ENCODE data around the gene S100A5.
A peak's percentile ranks its signal among the peaks of the same experiment; 100 is the strongest.
"Not testable (repeated sequence)": the region's sequence is repeated elsewhere in the genome, so short reads cannot be mapped to it uniquely, and the experiment has no call there.

The S100A5 gene, protein sequence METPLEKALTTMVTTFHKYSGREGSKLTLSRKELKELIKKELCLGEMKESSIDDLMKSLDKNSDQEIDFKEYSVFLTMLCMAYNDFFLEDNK

DNA sequence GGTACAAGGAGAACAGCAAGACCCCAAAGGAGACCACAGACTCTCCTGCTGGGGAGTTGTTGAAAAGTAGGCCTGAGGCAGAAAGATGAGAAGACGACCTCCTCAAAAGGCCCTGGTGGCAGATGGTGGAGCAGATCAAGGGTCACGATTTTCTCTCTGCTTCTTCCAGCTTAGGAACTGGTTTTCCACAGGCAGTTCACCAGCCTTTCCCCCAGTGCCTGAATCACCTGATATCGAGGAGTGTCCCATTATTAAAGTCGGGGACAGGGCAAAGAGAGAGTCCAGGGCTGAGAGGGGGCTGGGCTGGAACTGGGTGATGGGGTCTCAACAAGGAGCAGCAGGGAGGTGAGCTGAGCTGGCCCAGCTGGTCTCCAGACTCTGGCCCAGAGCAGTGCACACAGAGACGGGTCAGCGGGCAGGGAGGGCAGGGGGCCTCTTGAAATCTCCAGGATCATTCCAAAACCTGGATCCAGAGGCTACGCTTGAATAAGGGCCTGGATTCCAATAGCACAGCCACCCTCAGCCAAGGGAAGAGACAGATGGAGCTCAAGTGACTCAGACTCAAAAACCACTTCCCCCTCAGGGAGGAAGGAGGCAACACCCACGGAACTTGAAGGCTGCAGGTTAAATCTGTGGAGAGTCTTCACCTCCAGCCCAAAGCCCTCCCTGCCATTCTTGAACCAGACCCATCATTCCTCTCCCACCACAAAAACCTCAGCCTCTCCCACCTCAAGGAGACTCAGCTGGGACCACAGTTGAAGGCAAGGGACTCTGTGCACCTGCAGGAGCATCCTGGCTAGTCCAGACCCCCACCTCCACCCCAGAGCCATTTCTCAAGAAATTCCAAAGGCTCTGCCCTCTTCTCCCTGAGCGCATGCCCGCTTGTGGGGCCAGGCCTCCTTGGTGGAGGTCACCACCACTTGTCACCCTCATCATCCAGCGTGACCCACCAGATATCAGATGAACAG lies at the start of gene S100A5:
Gene S100A5 (minus strand): TSS at position 541 of the 968 bp plus-strand sequence. CDS start 743 bp downstream, outside the sequence.
- peaks cover 62 to 69% of the 10 kb centered on the region in 2 donors for H3K4me1 ChIP-seq (ENCODE audit: control insufficient read depth in 1 of 2, insufficient read depth in 2 of 2, low read length in 2 of 2)
- H3K9ac ChIP-seq (ENCODE audit: low read depth in 1 of 2, low read length in 2 of 2), result no peak within 1 kb of the TSS
- H3K9me3 ChIP-seq (ENCODE audit: control insufficient read depth in 1 of 2, low read length in 2 of 2), result no peaks in the 10 kb centered on the region
- H3K27ac ChIP-seq (ENCODE audit: low read depth, low read length), result no peak within 1 kb of the TSS
- H3K4me3 ChIP-seq (ENCODE audit: low read depth in 1 of 2, low read length in 2 of 2), result peak within 1 kb of the TSS in 1 of 2 donors; percentile 24
- H3K36me3 ChIP-seq (ENCODE audit: control insufficient read depth in 1 of 2, insufficient read depth in 2 of 2, low read length in 2 of 2), result no peaks in the 10 kb centered on the region
- no peaks in the 10 kb centered on the region for H3K27me3 ChIP-seq (ENCODE audit: control insufficient read depth in 1 of 2, insufficient read depth in 2 of 2, low read length in 2 of 2)

DNA sequence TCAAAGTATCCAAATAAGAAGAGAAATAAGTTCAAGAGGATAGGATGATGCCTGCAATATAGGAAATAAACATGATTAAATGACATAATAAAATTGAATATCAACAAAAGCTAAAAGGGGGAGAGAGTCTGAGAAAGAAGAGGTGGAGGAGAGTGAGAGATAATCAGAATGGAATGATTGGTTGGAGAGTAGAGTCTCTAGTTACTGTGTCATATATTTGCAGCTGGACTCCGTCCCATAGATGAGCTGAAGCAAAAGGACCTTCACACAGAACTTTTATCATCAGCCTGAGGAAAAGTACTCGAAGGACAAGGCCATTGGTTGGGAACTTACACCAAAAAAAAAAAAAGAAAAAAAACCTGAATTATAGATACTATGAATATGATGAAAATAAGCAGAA lies 47.7 kb upstream of the S100A5 start:
- H3K4me1 ChIP-seq (ENCODE audit: control insufficient read depth in 1 of 2, insufficient read depth in 2 of 2, low read length in 2 of 2), result no peaks in the 10 kb centered on the region
- H3K27ac ChIP-seq (ENCODE audit: low read depth, low read length), result no peak overlapping the region
- no peaks in the 10 kb centered on the region for H3K27me3 ChIP-seq (ENCODE audit: control insufficient read depth in 1 of 2, insufficient read depth in 2 of 2, low read length in 2 of 2)
- H3K9ac ChIP-seq (ENCODE audit: low read depth in 1 of 2, low read length in 2 of 2), result no peak overlapping the region
- H3K36me3 ChIP-seq (ENCODE audit: control insufficient read depth in 1 of 2, insufficient read depth in 2 of 2, low read length in 2 of 2), result no peaks in the 10 kb centered on the region
- no peaks in the 10 kb centered on the region for H3K9me3 ChIP-seq (ENCODE audit: control insufficient read depth in 1 of 2, low read length in 2 of 2)
- H3K4me3 ChIP-seq (ENCODE audit: low read depth in 1 of 2, low read length in 2 of 2), result no peak overlapping the region

DNA sequence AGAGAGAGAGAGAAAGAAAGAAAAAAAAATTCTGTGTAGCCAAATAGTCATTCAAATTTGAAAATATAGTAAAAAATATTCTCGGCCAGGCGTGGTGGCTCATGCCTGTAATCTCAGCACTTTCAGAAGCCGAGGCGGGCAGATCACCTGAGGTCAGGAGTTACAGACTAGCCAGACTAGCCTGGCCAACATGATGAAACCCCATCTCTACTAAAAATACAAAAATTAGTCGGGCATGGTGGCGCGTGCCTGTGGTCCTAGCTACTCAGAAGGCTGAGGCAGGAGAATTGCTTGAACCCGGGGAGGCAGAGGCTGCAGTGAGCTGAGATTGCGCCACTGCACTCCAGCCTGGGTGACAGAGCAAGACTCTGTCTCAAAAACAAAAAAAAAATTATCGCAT lies 47.3 kb upstream of the S100A5 start:
- not testable (repeated sequence) for H3K9ac ChIP-seq (ENCODE audit: low read depth in 1 of 2, low read length in 2 of 2); H3K36me3 ChIP-seq (ENCODE audit: control insufficient read depth in 1 of 2, insufficient read depth in 2 of 2, low read length in 2 of 2); H3K27me3 ChIP-seq (ENCODE audit: control insufficient read depth in 1 of 2, insufficient read depth in 2 of 2, low read length in 2 of 2); H3K4me1 ChIP-seq (ENCODE audit: control insufficient read depth in 1 of 2, insufficient read depth in 2 of 2, low read length in 2 of 2); H3K4me3 ChIP-seq (ENCODE audit: low read depth in 1 of 2, low read length in 2 of 2); H3K9me3 ChIP-seq (ENCODE audit: control insufficient read depth in 1 of 2, low read length in 2 of 2); H3K27ac ChIP-seq (ENCODE audit: low read depth, low read length)

DNA sequence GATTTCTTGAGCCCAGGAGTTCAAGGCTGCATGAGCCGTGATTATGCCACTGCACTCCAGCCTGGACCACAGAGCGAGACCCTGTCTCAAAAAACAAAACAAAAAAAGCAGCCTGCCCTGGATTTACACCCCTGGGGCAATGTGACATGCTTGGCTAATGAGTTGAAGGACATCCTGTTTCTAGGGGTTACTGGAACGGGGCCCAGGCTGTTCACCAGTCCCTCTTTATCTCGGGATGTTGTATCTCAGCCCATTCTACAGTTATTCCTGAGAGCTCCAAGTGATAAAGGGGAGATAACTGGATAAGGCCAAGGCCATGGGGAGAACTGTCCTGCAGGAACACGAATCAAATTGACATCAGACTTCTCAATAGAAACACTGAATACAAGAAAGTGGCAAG lies 46.6 kb upstream of the S100A5 start:
- H3K27ac ChIP-seq (ENCODE audit: low read depth, low read length), result no peak overlapping the region
- no peaks in the 10 kb centered on the region for H3K4me1 ChIP-seq (ENCODE audit: control insufficient read depth in 1 of 2, insufficient read depth in 2 of 2, low read length in 2 of 2)
- no peaks in the 10 kb centered on the region for H3K36me3 ChIP-seq (ENCODE audit: control insufficient read depth in 1 of 2, insufficient read depth in 2 of 2, low read length in 2 of 2)
- H3K9me3 ChIP-seq (ENCODE audit: control insufficient read depth in 1 of 2, low read length in 2 of 2), result no peaks in the 10 kb centered on the region
- H3K27me3 ChIP-seq (ENCODE audit: control insufficient read depth in 1 of 2, insufficient read depth in 2 of 2, low read length in 2 of 2), result no peaks in the 10 kb centered on the region
- H3K9ac ChIP-seq (ENCODE audit: low read depth in 1 of 2, low read length in 2 of 2), result no peak overlapping the region
- no peak overlapping the region for H3K4me3 ChIP-seq (ENCODE audit: low read depth in 1 of 2, low read length in 2 of 2)

DNA sequence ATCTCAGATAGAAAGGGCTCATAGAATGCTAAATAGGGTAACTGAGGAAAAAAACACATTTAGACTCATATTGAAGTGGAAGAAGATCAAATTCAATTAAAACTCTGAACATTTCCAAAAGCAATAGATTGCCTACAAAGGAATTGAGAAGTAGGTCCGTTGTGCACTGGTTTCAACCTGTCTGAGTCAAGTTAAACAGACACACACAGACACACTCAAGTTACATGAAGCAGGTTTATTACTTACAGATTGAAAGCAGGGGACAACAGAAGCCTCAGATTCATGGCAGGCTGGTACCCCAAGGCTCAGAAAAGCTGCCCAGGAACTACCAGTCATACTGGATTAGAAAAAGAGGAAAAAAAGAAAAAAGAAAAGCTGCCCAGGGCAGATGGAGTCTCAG lies 45.6 kb upstream of the S100A5 start:
- no peak overlapping the region for H3K9ac ChIP-seq (ENCODE audit: low read depth in 1 of 2, low read length in 2 of 2)
- no peak overlapping the region for H3K27ac ChIP-seq (ENCODE audit: low read depth, low read length)
- H3K4me3 ChIP-seq (ENCODE audit: low read depth in 1 of 2, low read length in 2 of 2), result no peak overlapping the region
- no peaks in the 10 kb centered on the region for H3K36me3 ChIP-seq (ENCODE audit: control insufficient read depth in 1 of 2, insufficient read depth in 2 of 2, low read length in 2 of 2)
- H3K4me1 ChIP-seq (ENCODE audit: control insufficient read depth in 1 of 2, insufficient read depth in 2 of 2, low read length in 2 of 2), result no peaks in the 10 kb centered on the region
- H3K27me3 ChIP-seq (ENCODE audit: control insufficient read depth in 1 of 2, insufficient read depth in 2 of 2, low read length in 2 of 2), result no peaks in the 10 kb centered on the region
- no peaks in the 10 kb centered on the region for H3K9me3 ChIP-seq (ENCODE audit: control insufficient read depth in 1 of 2, low read length in 2 of 2)

DNA sequence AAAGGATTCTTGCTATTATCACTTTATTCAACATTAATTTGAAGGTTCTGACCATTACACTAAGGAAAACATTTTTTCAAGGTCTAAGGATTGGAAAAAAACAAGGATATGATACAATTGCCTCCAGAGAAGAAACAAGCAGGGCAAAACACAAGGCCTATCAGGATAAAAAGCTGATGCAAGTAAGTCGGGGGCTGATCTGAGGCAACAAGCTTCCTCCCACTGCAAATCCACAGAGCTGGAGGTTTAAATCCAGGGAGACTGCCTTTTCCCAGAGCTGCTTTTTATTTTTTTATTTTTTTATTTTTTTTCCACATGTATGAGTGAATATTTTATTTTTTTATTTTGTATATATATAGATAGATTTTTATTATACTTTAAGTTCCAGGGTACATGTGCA lies 44.3 kb upstream of the S100A5 start:
- Histone ChIP-seq H3K4me1 (ENCODE audit: control insufficient read depth in 1 of 2, insufficient read depth in 2 of 2, low read length in 2 of 2) (no peaks in the 10 kb centered on the region), H3K9me3 (ENCODE audit: control insufficient read depth in 1 of 2, low read length in 2 of 2) (no peaks in the 10 kb centered on the region), H3K27ac (ENCODE audit: low read depth, low read length) (no peak overlapping the region), H3K36me3 (ENCODE audit: control insufficient read depth in 1 of 2, insufficient read depth in 2 of 2, low read length in 2 of 2) (no peaks in the 10 kb centered on the region), H3K4me3 (ENCODE audit: low read depth in 1 of 2, low read length in 2 of 2) (no peak overlapping the region), H3K27me3 (ENCODE audit: control insufficient read depth in 1 of 2, insufficient read depth in 2 of 2, low read length in 2 of 2) (no peaks in the 10 kb centered on the region), H3K9ac (ENCODE audit: low read depth in 1 of 2, low read length in 2 of 2) (no peak overlapping the region)

DNA sequence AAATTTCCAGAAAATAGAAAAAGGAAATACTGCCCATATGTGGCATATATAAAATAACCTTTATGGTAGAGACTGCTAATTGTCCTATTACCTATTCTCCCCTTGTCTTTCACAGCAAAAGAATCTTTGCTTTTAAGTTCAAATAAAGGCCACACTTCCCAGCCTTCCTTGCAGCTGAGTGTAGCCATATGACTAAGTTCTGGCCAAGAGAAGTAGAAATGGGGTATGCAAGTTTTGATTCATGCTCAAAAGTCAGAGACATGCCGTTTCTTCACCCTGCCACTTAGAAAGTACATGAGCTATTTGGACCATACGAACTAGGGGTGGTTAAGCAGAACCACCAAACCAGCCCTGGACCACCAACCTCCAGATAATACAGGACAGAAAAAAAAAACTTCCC lies 43.2 kb upstream of the S100A5 start:
- Histone ChIP-seq H3K27ac (ENCODE audit: low read depth, low read length) (no peak overlapping the region), H3K27me3 (ENCODE audit: control insufficient read depth in 1 of 2, insufficient read depth in 2 of 2, low read length in 2 of 2) (no peaks in the 10 kb centered on the region), H3K4me1 (ENCODE audit: control insufficient read depth in 1 of 2, insufficient read depth in 2 of 2, low read length in 2 of 2) (no peaks in the 10 kb centered on the region), H3K36me3 (ENCODE audit: control insufficient read depth in 1 of 2, insufficient read depth in 2 of 2, low read length in 2 of 2) (no peaks in the 10 kb centered on the region), H3K4me3 (ENCODE audit: low read depth in 1 of 2, low read length in 2 of 2) (no peak overlapping the region), H3K9me3 (ENCODE audit: control insufficient read depth in 1 of 2, low read length in 2 of 2) (no peaks in the 10 kb centered on the region), H3K9ac (ENCODE audit: low read depth in 1 of 2, low read length in 2 of 2) (no peak overlapping the region)

DNA sequence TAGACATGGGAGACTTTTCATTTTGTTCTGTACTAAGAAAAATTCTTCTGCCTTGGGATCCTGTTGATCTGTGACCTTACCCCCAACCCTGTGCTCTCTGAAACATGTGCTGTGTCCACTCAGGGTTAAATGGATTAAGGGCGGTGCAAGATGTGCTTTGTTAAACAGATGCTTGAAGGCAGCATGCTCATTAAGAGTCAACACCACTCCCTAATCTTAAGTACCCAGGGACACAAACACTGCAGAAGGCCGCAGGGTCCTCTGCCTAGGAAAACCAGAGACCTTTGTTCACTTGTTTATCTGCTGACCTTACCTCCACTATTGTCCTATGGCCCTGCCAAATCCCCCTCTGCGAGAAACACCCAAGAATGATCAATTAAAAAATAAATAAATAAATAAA lies 42.8 kb upstream of the S100A5 start:
- H3K9me3 ChIP-seq (ENCODE audit: control insufficient read depth in 1 of 2, low read length in 2 of 2); H3K36me3 ChIP-seq (ENCODE audit: control insufficient read depth in 1 of 2, insufficient read depth in 2 of 2, low read length in 2 of 2); H3K4me1 ChIP-seq (ENCODE audit: control insufficient read depth in 1 of 2, insufficient read depth in 2 of 2, low read length in 2 of 2); H3K27ac ChIP-seq (ENCODE audit: low read depth, low read length); H3K9ac ChIP-seq (ENCODE audit: low read depth in 1 of 2, low read length in 2 of 2); H3K4me3 ChIP-seq (ENCODE audit: low read depth in 1 of 2, low read length in 2 of 2); H3K27me3 ChIP-seq (ENCODE audit: control insufficient read depth in 1 of 2, insufficient read depth in 2 of 2, low read length in 2 of 2): not testable (repeated sequence)

DNA sequence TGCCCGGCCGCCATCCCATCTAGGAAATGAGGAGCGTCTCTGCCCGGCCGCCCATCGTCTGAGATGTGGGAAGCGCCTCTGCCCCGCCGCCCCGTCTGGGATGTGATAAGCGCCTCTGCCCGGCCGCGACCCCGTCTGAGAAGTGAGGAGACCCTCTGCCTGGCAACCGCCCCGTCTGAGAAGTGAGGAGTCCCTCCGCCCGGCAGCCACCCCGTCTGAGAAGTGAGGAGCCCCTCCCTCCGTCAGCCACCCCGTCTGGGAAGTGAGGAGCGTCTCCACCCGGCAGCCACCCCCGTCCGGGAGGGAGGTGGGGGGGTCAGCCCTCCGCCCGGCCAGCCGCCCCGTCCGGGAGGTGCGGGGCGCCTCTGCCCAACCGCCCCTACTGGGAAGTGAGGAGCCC lies 42.1 kb upstream of the S100A5 start:
- H3K27me3 ChIP-seq (ENCODE audit: control insufficient read depth in 1 of 2, insufficient read depth in 2 of 2, low read length in 2 of 2); H3K4me1 ChIP-seq (ENCODE audit: control insufficient read depth in 1 of 2, insufficient read depth in 2 of 2, low read length in 2 of 2); H3K4me3 ChIP-seq (ENCODE audit: low read depth in 1 of 2, low read length in 2 of 2); H3K9me3 ChIP-seq (ENCODE audit: control insufficient read depth in 1 of 2, low read length in 2 of 2); H3K36me3 ChIP-seq (ENCODE audit: control insufficient read depth in 1 of 2, insufficient read depth in 2 of 2, low read length in 2 of 2); H3K9ac ChIP-seq (ENCODE audit: low read depth in 1 of 2, low read length in 2 of 2); H3K27ac ChIP-seq (ENCODE audit: low read depth, low read length): not testable (repeated sequence)

DNA sequence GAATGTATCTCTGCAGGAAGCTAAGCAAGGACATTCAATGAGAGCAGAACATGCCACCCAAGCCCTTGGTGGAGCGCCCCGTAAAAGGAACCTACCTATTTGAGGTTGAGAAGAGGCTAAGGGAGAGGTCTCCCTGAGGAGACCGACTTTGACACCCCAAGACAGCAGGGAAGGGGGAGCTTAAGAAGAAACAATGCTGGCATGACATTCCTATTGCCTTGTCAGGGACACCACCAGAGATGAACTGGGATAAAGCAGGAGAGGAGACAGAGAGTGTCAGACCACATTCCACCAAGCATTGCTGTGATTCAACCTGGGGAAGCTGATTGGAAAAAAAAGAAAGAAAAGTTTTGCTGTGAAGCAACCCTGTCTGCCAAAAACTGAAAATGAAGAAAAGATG lies 38.2 kb upstream of the S100A5 start:
- Histone ChIP-seq H3K27me3 (ENCODE audit: control insufficient read depth in 1 of 2, insufficient read depth in 2 of 2, low read length in 2 of 2) (no peaks in the 10 kb centered on the region), H3K36me3 (ENCODE audit: control insufficient read depth in 1 of 2, insufficient read depth in 2 of 2, low read length in 2 of 2) (no peaks in the 10 kb centered on the region), H3K27ac (ENCODE audit: low read depth, low read length) (no peak overlapping the region), H3K9ac (ENCODE audit: low read depth in 1 of 2, low read length in 2 of 2) (no peak overlapping the region), H3K4me3 (ENCODE audit: low read depth in 1 of 2, low read length in 2 of 2) (no peak overlapping the region), H3K4me1 (ENCODE audit: control insufficient read depth in 1 of 2, insufficient read depth in 2 of 2, low read length in 2 of 2) (peaks cover 0 to 3% of the 10 kb centered on the region in 2 donors), H3K9me3 (ENCODE audit: control insufficient read depth in 1 of 2, low read length in 2 of 2) (no peaks in the 10 kb centered on the region)

All from duodenal mucosa (tissue), 2 donors.